HEK293T (cell line): ENCODE measurements around the gene FNTB.

ENCODE experiments used
- CTCF ChIA-PET: fragments of 350-600 bp; formaldehyde crosslinking; extraction: SDS; loops from one replicate; lab custom pipeline; 2021; ENCODE audit warnings: antibody characterized with exemption, inconsistent platforms; lab: Yijun Ruan, JAX
- POLR2A ChIA-PET: fragments of 350-600 bp; formaldehyde crosslinking; extraction: SDS; loops from one replicate; lab custom pipeline; 2020; ENCODE audit warnings: antibody characterized with exemption, inconsistent platforms; lab: Yijun Ruan, JAX
- DNase-seq: peaks from one replicate; pipeline ENCODE4 v3.0.0; 2012; ENCODE audit warnings: mixed read lengths; ENCODE audit errors: extremely low spot score
- ARNT ChIP-seq: fragments of 450-650 bp; IDR thresholded peaks from 2 replicates; pipeline ENCODE4 v1.6.1; 2017; ENCODE audit warnings: mild to moderate bottlenecking
- BHLHE40 ChIP-seq: fragments of 450-650 bp; IDR thresholded peaks from 2 replicates; pipeline ENCODE4 v1.6.1; 2016; ENCODE audit warnings: mild to moderate bottlenecking, moderate library complexity, borderline replicate concordance
- CTBP1 ChIP-seq: fragments of 450-650 bp; IDR thresholded peaks from 2 replicates; pipeline ENCODE4 v1.6.1; 2016; ENCODE audit warnings: borderline replicate concordance
- ELF4 ChIP-seq: fragments of 450-650 bp; IDR thresholded peaks from 2 replicates; pipeline ENCODE4 v1.6.1; 2017; ENCODE audit warnings: antibody characterized with exemption
- FOXA1 ChIP-seq: fragments of 450-650 bp; IDR thresholded peaks from 2 replicates; pipeline ENCODE4 v1.6.1; 2016; ENCODE audit warnings: mild to moderate bottlenecking
- FOXK2 ChIP-seq: fragments of 450-650 bp; IDR thresholded peaks from 2 replicates; pipeline ENCODE4 v1.6.1; 2016; ENCODE audit warnings: mild to moderate bottlenecking
- FOXM1 ChIP-seq: fragments of 450-650 bp; IDR thresholded peaks from 2 replicates; pipeline ENCODE4 v1.6.1; 2017; ENCODE audit warnings: mild to moderate bottlenecking, borderline replicate concordance
- HDGF ChIP-seq: fragments of 450-650 bp; IDR thresholded peaks from 2 replicates; pipeline ENCODE4 v1.6.1; 2017; ENCODE audit warnings: antibody characterized with exemption, borderline replicate concordance
- L3MBTL2 ChIP-seq: fragments of 450-650 bp; conservative IDR thresholded peaks from 2 replicates; pipeline ENCODE4 v1.6.1; 2016; ENCODE audit warnings: mild to moderate bottlenecking
- LEF1 ChIP-seq: fragments of 450-650 bp; IDR thresholded peaks from 2 replicates; pipeline ENCODE4 v1.6.1; 2017; ENCODE audit warnings: mild to moderate bottlenecking, borderline replicate concordance
- NFRKB ChIP-seq: fragments of 450-650 bp; IDR thresholded peaks from 2 replicates; pipeline ENCODE4 v1.6.1; 2016; ENCODE audit warnings: mild to moderate bottlenecking, moderate library complexity
- SP1 ChIP-seq: fragments of 450-650 bp; IDR thresholded peaks from 2 replicates; pipeline ENCODE4 v1.6.1; 2017
- SUZ12 ChIP-seq: fragments of 450-650 bp; IDR thresholded peaks from 2 replicates; pipeline ENCODE4 v1.6.1; 2016; ENCODE audit warnings: mild to moderate bottlenecking
- TARDBP ChIP-seq: fragments of 450-650 bp; IDR thresholded peaks from 2 replicates; pipeline ENCODE4 v1.6.1; 2016
- ZNF384 ChIP-seq: fragments of 450-650 bp; IDR thresholded peaks from 2 replicates; pipeline ENCODE4 v1.6.1; 2016
- TF ChIP-seq, protein P1 (sequence below): fragments of 450-650 bp; IDR thresholded peaks from 2 replicates; pipeline ENCODE4 v1.6.1; 2016

The FNTB gene

DNA sequence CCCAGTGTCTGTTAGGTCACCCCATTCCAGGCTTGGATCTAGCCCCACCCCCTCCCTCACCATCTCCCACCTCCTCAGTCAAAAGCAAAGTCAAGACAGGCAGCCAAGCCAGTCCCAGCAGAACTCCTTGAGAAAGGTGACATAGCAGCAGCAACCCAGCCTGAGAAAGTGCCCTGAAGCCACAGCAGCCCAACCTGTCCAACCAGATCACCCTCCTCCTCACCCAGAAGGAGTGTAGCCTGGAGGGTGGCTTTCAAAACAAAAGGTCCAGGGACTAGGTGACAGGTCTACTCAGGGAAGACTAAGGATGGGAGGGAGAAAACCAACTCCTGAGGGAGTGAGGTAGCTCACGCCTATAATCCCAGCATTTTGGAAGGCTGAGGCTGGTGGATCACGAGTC, 19.7 kb upstream of the FNTB start:
- no peak for DNase-seq
- CTCF ChIA-PET, result no interaction called here
- TF ChIP-seq FOXA1 (no peak), BHLHE40 (no peak), HDGF (no peak), SP1 (no peak), L3MBTL2 (no peak), SUZ12 (no peak), ELF4 (no peak), FOXM1 (no peak), TARDBP (no peak), CTBP1 (no peak), ZNF384 (no peak), ARNT (no peak), NFRKB (no peak), FOXK2 (no peak), LEF1 (no peak)
- TF ChIP-seq, protein P1, sequence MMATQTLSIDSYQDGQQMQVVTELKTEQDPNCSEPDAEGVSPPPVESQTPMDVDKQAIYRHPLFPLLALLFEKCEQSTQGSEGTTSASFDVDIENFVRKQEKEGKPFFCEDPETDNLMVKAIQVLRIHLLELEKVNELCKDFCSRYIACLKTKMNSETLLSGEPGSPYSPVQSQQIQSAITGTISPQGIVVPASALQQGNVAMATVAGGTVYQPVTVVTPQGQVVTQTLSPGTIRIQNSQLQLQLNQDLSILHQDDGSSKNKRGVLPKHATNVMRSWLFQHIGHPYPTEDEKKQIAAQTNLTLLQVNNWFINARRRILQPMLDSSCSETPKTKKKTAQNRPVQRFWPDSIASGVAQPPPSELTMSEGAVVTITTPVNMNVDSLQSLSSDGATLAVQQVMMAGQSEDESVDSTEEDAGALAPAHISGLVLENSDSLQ, result no peak
- POLR2A ChIA-PET, result no interaction called here

DNA sequence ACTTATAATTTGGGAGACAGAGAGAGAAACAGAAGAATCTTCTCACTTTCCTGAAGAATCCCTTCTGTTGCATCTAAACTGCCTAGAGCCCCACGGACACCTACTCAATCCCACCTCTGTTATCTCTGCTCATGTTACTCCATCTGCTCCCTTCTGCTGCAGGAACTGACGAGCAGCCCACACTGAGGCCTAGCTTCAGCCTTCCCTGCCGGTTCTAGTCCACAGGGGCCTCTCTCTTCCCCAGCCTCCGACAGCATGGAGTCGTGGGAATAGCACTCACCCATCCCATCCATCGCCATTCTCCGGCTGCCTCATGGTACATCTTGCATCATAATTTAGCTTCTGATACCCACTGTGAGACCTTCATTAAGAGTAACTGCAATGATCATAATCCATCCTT, 18.5 kb upstream of the FNTB start:
- DNase-seq, result no peak
- ChIA-PET POLR2A (interaction anchor here (0.8 kb wide), 1 partner anchor 11 kb away, joined by 3 read pairs; no protein-coding TSS in a partner anchor), CTCF (interaction anchor here (0.7 kb wide), 1 partner anchor 645 kb away, joined by 3 read pairs; no protein-coding TSS in a partner anchor)
- TF ChIP-seq SP1, result no peak
- TF ChIP-seq FOXK2, result no peak
- TF ChIP-seq FOXA1, result no peak
- TF ChIP-seq FOXM1, result no peak
- TF ChIP-seq NFRKB, result no peak
- no peak for TF ChIP-seq TARDBP
- no peak for TF ChIP-seq LEF1

DNA sequence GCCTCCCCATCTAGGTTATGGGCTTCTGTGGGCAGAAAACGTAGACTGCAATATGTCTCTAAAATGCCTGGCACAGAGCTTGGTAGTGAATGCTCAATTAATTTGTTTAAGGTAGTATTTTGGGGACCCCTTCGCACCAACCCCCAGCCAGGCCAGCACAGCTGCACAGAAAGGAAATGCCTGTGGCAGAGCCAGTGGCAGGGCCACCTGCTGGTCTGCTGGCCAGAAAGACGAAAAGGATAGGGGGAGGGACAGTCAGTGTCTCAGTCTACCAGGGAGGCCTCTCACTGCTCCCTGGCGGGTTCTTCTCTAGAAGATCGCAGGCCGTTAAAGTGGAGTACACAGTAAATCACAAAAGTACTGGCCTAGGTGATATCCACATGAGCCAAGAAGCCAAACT, 18.0 kb upstream of the FNTB start:
- POLR2A ChIA-PET, result interaction anchor here (0.8 kb wide), 1 partner anchor 12 kb away, joined by 3 read pairs; no protein-coding TSS in a partner anchor
- CTCF ChIA-PET, result interaction anchor here (0.7 kb wide), 1 partner anchor 646 kb away, joined by 3 read pairs; no protein-coding TSS in a partner anchor
- TF ChIP-seq TARDBP, result no peak
- no peak for TF ChIP-seq FOXK2
- TF ChIP-seq FOXA1, result no peak
- no peak for TF ChIP-seq CTBP1
- TF ChIP-seq BHLHE40, result no peak
- DNase-seq, result no peak

DNA sequence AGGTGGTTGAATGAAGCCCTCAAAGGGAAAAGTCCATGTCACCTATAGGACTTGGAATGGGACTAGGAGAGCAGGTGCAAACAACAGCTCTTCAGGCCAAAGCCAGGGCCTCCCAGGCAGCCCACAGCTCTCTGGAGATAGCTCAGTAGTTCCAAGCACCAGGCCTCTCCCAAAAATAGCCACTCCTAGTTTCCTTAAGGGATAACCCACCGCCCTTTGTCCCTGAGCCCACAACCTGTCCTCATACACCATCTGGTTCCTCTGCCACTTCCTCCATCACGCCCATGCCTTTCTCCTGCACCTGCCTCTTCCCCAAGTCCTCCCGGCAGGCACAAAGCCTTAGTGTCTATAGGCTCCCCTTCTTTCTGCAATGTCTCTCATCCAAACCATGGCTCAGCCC, 16.7 kb upstream of the FNTB start:
- CTCF ChIA-PET, result no interaction called here
- POLR2A ChIA-PET, result interaction anchor here (2.4 kb wide), 1 partner anchor 17 kb away, joined by 13 read pairs; the partner anchor contains the start of gene FNTB
- no peak for DNase-seq
- TF ChIP-seq BHLHE40, result no peak

DNA sequence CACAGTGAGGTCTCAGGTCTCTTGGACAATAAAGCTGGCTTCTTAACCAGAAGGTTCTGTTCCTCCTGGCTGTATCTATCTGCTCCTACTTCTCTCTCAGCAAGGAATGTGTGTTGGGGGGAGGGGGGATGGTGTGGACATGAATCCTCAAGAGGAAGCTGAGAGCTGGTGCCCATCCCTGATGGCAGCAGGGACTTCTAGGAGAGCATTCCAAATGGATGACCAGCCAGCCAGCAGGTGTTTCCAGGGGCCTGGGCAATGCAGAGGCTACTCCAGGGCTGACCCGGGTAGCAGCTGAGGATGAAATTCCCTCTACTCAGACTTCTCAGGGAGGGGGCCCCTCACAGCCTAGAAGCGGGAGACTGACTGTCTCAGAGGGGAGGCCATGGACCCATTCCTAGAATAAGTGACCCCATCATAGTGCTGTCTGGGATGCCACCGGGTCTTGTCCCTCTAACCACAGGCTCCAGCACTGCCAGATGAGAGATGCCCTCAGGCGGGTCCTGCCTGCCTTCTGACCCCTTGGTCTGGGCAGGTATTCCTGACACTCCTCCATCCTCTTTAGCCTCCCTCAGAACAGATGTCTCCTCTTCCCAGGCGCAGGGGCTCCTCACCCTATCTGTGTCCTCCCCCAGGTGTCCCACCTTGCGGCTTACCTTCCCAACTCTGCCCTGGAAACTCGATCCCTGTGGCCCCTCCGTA, 15.8 kb upstream of the FNTB start:
- no peak for TF ChIP-seq SUZ12
- TF ChIP-seq L3MBTL2, result no peak
- TF ChIP-seq TARDBP, result no peak
- TF ChIP-seq FOXM1, result no peak
- no peak for TF ChIP-seq NFRKB
- TF ChIP-seq SP1, result no peak
- TF ChIP-seq CTBP1, result no peak
- TF ChIP-seq HDGF, result no peak
- no peak for TF ChIP-seq ELF4
- no peak for TF ChIP-seq FOXK2
- no peak for TF ChIP-seq FOXA1
- no peak for TF ChIP-seq ARNT
- TF ChIP-seq, protein P1, result no peak
- TF ChIP-seq ZNF384, result no peak
- no peak for TF ChIP-seq BHLHE40
- TF ChIP-seq LEF1, result no peak
- no peak for DNase-seq
- ChIA-PET CTCF (interaction anchor here (0.7 kb wide), 1 partner anchor 14 kb away, joined by 4 read pairs; no protein-coding TSS in a partner anchor), POLR2A (interaction anchor here (2.4 kb wide), 1 partner anchor 16 kb away, joined by 13 read pairs; the partner anchor contains the start of gene FNTB)

DNA sequence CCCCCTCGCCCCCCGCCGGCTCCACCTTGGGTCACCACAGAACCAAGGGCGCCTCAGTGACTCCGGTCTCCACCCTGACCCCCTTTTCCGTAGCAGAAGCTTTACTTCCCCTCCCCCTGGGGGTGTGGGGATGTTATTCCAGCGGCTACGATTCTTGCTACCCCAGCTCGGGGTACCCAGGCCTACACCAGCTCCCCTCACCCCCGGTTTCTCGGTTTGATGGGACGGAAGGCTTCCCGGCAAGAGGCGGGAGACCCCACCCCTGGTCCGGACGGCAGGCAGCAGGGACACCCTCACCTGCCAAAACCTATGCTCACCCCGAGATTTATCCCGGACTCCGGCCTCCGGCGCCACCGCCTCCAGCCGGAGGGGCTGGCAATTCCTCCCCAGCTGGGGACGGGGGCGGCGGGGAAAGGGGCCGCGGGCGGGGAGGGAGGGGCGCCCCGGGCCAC, 15.2 kb upstream of the FNTB start:
- DNase-seq, result no peak
- TF ChIP-seq ARNT (no peak), TARDBP (no peak), ZNF384 (no peak), CTBP1 (no peak), BHLHE40 (no peak), SP1 (no peak), HDGF (no peak), LEF1 (no peak), FOXK2 (no peak), SUZ12 (no peak), FOXA1 (no peak), NFRKB (no peak), FOXM1 (no peak), ELF4 (no peak), L3MBTL2 (no peak)
- TF ChIP-seq, protein P1, result no peak
- POLR2A ChIA-PET, result interaction anchor here (2.4 kb wide), 1 partner anchor 15 kb away, joined by 13 read pairs; the partner anchor contains the start of gene FNTB
- CTCF ChIA-PET, result no interaction called here
